CMK (cell line): Measurements from ENCODE around the gene EBF3.

Source experiments
- DNase-seq: peaks from one replicate; pipeline ENCODE4 v3.0.0-alpha.2; 2010; ENCODE audit warnings: low read depth

EBF3 gene

GRCh38 chr10:129852829-129853561, 111.1 kb downstream of the EBF3 start:
- no peak for DNase-seq

GRCh38 chr10:129851941-129852640, 112.0 kb downstream of the EBF3 start:
- DNase-seq: no peak

DNA sequence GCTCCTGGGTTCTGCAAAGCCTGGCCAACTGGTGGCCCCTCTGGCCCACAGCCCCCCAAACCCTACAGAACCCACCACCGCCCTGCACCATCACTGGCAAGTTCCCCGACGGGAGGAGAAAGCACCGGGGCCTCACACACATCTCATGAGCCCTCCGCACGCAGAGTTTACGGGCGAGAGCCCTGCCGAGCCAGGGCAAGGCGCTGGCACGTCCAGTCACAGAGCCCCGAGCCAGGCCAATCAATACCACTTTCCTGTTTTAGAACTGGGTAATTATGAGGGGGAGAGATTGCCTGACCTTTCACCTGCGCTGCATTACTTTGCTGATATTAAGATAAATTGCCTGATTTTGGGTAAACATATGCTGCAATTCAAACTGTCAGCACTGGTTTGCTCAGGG, 113.3 kb downstream of the EBF3 start:
- no peak for DNase-seq

- DNase-seq: no peak
Observed at GRCh38 chr10:129850316-129850715, 113.8 kb downstream of the EBF3 start.

DNA sequence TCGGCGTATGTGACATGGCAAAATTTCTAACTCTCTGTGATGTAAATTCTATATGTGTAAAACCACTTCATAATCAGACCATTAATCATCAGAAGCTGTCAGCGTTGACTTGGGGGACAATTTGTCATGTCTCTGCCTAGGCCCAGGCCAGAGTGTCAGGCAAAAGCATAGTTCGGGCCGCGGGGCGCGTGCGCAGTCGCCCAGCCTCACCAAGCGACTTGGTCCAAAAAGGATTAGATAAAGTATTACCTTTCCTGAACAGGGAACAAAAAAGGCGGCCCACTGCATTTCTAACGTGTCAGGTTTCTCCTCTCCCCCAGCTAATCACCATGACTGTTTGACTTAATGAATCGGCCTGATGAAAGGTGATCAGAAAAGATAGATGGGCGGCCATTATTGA, 114.2 kb downstream of the EBF3 start:
- DNase-seq: no peak

DNA sequence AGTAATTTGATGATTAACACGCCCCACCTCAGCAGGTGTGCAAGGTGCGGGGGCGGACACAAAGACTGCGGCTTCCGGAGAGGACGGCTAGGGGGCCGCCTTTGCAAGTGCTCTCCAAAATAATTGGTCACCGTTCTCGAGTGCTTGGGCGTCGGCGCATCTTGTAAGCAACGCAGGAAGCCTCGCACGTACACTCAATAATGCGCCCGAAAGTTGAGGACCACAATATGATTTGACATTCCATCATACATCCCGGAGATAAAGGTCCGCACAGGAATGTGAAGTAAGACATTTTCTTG, 114.7 kb downstream of the EBF3 start:
- no peak for DNase-seq

DNA sequence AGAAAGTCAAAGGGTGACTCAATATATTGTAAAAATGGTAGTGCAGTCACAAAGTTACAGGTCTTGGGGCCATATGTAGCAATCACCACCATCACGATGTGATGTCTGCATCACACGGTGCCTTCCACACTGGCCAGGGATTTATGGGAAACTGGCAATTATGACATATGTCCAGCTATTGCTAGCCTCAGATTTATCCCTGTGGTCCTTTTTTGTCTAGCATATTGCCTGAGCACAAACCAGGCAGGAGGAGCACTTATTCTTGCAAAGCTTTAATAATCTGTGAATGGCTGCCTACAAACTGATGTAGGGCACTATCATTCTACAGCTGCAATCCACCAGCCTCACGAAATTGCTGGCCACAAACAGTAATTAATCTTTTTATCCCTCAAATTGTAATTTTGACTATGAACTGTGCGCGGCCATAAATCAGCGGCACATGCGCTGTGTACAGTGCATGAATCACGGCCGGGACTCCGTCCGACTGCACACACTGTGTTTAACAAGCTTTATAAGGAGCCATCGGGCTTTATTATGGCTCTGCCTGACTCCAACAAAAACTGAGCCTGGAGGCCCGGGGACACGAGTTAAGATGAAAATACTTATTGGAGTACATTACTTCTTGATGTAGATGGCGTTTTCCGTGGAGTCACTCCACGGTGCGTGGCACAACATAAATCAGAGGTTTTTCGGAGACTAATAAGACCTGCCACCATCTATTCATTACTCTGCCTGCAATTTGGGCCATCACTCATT, 115.2 kb downstream of the EBF3 start:
- no peak for DNase-seq

DNA sequence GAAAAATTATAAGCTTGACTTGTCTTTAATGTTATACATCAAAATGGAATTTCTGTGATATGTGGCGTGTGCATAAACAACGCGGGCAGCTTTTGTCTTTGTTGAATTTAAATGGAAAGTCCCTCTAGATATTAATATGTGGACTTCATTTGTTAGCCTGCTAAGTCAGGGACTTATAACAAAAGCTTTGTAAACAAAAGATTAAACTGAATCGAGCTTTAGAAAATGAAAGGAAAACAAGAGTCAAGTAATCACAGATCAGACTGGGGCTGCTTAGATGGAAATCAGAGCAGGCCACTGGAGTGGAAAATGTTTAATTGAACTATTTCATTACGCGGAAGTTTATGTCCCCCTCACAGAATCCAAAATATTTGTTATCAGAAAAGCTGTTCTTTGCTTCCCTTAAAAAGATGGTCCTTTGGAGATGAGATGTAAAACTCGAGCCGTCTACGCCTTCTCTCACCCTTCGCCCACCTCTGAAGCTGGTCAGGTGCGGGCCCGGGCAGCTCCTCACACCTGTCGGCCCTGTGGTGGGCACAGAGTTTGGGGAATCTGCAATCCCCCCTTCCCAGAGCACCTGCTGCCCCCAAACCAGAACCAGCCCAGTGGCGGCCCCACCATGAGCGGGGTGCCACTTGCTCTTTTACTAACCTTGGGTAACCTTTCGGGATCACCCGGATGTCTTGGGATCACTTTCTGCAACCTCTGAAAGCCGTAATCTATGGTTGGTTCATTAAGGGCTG, 116.2 kb downstream of the EBF3 start:
- no peak for DNase-seq

GRCh38 chr10:129846991-129847391, 117.1 kb downstream of the EBF3 start:
- DNase-seq: no peak

DNA sequence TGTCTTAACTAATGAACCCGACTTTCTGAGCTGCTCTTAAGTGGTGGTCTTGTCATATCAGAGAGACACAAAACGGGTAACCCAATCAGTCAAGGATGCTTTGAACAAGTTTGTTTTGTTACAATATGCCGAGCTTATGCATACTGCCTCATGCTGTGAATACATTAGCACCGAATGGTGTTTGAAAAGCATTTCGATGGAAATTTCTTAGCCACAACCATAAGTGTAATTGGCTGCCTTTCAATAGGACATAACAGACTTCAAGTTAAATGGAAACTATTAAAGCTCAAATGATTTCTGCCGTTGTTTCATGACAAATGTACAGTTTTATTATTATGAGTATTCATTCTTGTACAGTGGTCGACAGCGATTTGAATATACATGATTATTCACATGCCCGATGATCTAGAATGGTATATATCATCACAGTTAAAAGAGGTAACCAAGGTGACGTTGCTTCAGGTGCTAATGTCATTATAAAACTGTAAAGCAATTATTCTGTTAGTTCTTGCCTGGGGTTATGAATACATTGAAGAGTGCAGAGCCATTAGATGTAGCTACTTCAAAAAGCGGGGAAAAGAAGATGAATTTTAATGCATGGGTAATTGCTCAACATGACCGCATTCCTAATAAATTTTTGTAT, 118.8 kb downstream of the EBF3 start:
- no peak for DNase-seq

DNA sequence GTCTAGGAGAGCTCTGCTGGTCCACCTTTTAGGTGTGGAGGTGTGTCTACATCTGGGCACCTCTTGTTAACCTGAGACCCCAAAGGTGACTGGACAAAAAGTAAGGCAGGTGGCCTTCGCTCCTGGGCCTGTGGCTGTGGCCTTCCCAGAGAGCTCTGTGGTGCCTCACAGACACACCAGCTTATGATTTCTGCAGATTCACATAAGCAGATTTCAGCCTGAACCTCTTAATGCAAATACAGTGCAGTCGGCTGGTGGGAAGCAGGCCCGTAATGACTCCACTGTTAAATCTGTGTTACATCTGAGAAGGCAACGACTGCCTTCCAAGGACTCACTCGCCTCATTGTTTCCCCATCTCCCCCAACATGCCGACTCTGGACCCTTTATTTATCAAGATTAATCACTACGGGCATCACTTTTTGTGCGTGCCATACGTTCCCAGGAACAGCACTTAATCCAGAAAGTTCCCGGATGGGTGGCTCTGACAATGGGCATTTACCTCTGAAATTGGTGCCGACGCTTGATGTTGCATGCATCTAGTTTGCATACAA, 119.8 kb downstream of the EBF3 start:
- DNase-seq: no peak

DNA sequence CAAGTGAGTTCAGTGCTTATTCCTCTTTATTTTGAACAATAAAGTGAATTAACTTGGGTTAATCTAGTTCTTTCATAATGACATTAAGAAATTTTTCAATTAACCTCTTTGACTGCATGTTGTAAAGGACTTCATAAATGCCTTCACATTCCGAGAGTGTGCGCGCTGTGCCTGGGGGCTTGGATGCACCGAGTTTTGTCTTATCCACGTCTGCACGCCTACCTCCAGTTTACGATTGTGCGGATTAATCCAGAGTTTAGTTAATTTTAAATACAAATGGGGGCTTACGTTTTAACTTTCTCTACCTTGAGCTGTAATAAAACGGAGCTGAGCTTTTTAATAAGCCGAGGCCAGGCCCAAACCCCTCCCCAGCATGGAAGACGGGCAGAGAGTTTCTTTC, 120.4 kb downstream of the EBF3 start:
- DNase-seq: no peak

DNA sequence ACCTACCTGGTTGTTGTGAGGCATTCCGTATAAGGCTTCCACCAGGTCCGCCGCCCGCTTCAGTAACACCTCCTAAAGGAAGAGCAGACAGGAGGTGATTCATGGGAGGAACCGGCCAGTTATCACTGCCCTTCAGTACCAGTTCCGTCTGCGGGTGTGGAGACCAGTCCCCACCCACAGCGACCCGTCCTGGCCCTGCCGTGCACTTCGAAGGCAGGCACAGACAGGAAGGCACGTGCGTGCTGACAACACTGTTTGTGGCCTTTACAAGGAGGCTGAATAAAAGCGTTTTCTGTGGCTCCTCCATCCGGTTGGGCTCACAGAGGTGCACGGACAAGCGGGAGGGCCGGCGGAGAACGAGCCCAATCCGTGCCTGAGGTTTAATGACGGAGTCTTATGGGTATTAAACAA, 120.9 kb downstream of the EBF3 start:
- no peak for DNase-seq

DNA sequence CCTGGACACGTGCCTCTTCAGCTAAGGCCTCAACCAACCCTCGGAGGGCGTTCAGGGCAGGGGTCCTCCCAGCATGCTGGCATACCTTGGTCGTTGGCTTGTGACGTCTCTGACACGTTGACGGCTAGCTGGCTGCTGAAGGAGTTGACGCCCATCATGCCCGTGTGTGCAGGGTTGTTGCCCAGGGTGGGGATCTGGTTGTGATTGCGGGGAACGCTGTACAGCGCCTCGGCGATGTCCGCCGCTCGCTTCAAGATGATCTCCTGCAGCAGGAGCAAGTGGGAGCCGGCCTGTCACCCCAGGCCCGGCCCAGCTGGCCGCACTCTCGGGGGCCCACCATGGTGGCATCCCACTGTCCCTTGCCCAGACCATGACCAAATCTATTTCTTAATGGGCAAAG, 122.0 kb downstream of the EBF3 start:
- DNase-seq: no peak

- DNase-seq: no peak
Observed at GRCh38 chr10:129841590-129841989, 122.5 kb downstream of the EBF3 start.

- DNase-seq: no peak
Observed at GRCh38 chr10:129841071-129841470, 123.0 kb downstream of the EBF3 start.

GRCh38 chr10:129840196-129840590, 123.9 kb downstream of the EBF3 start:
- DNase-seq: no peak

DNA sequence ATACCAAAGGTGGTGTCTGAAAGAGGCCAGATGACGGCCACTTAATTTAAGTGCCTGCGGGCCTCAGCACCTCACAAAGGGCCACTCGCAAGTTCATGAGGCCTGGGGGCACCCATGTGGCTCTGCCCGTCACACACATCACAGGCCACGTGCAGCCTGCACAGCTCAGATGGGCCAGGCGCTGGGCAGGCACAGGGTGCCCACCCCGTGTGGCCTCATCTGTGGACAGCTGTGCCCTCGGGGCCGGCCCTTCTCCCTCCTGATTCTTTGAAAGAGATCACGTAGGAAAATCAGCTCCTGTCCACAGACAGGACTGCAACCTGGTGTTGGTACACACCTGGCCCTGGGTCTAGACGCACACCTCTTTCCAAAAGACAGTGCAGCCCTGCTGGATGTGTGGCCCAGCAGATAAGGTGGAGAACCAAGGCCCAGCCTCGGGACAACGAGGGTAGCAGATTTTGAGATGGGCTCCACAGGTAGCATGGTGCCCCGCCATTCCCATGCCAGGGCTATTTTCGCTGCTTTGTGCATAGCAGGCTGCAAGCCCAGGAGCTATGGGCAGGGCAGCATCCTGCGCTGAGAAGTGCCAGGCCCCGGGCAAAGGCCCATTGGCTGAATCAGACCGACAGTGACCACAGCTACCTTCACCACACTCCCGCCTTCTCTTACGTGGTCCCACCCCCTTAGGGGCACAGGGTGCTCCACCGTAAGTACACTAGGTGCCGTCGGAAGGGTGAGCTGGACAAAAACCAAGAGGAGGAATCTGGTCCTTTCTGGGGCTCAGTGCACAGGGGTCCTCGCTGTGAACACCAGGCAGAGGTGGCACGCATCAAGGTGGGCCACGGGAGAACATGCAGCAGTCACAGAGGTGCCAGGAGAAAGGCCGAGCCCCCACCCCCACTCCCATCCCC, 124.5 kb downstream of the EBF3 start:
- no peak for DNase-seq

DNA sequence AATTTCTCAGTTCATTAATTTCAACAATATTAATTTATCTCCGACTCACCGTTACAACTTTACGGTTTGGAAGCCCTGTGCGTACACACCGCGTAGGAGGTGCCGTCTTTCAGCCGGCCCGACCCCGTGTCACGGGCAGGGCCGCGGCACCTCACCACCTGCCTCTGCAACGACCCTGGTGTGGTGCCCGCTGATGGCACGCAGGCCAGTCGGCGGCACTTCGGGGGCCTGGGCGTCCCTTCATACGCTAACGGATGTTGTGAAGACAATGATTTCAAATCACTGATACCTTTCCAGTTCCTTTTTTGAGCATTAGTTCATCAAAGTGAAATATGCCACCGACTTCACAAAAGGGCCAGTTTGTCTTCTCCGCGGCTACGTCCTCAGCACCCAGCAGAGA, 125.3 kb downstream of the EBF3 start:
- DNase-seq: no peak

DNA sequence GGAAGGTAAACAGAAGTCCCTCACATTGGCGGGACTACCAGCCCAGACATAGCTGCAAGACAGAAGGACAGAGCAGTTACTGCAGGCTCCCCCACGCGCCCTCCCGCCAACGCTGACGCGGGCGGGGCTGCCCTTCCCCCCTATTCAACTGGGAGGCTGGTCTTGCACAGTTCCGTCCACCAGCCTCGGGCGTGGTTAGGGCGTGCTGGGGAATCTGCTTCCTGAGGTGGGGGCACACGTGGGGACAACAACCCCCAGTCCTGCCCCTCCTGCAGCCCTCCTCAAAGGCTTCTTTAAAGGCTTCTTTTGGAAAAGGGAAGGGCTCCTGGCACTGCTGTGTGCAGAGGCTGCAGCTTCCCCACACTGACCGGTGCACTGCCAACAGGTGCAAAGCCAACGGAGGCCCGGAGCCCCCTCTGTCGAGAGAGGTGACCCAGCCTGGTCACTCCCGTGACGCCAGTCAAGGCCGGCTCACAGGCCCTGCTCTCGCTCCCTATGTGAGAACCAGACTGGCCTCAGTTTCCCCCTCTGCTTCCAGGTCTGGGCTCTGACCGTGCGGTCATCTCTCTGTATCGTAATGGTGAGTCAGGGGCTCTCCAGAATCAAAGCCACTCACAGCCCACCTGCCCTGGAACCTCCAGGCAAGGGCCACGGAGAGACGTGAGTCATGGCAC, 126.0 kb downstream of the EBF3 start:
- no peak for DNase-seq
